K562 (cell line): ENCODE measurements around the gene ABCA7. TPM values are rescaled to one million over a fixed set of nuclear protein-coding genes. Genes with fewer than 3 reads are reported as not detected.

Experiments
- ASH1L ChIP-seq: fragments of 450-650 bp; IDR thresholded peaks from 2 replicates; pipeline ENCODE4 v1.6.1; 2018; ENCODE audit warnings: borderline replicate concordance, mild to moderate bottlenecking, low read depth; ENCODE audit not compliant: partially characterized antibody
- DPF2 ChIP-seq: fragments of 450-650 bp; IDR thresholded peaks from 2 replicates; pipeline ENCODE4 v1.6.1; 2016
- MBD2 ChIP-seq: sonication (generic); IDR thresholded peaks from 2 replicates; pipeline ENCODE4 v1.6.1; 2016; ENCODE audit warnings: low read depth, borderline replicate concordance
- MCM3 ChIP-seq: fragments of 450-650 bp; IDR thresholded peaks from 2 replicates; pipeline ENCODE4 v1.6.1; 2016
- NCOA6 ChIP-seq: fragments of 450-650 bp; IDR thresholded peaks from 2 replicates; pipeline ENCODE4 v1.6.1; 2017; ENCODE audit warnings: mild to moderate bottlenecking
- SMAD4 ChIP-seq: fragments of 250-450 bp; sonication (Bioruptor Pico); conservative IDR thresholded peaks from 2 replicates; pipeline ENCODE4 v1.8.0; 2021; ENCODE audit warnings: inconsistent platforms, mild to moderate bottlenecking, moderate library complexity
- ZNF12 ChIP-seq: sonication (generic); formaldehyde crosslinking; IDR thresholded peaks from 2 replicates; pipeline ENCODE4 v1.4.0; 2020; ENCODE audit warnings: mild to moderate bottlenecking, missing genetic modification reagents
- ZNF644 ChIP-seq: fragments of 200-800 bp; sonication (Bioruptor generic); IDR thresholded peaks from 2 replicates; pipeline ENCODE4 v1.6.1; 2016; ENCODE audit warnings: low read depth, missing genetic modification characterization, missing compliant biosample characterization
- polyA plus RNA-seq, 8 experiments: library from polyadenylated mRNA; depleted of rRNA in 4 of 8; stranded (reverse) in 5 of 8; unstranded in 3 of 8; fragments of >200 nt; fragmentation: Nextera tagmentation in 2 of 8; fragmentation: Illumina TruSeq in 1 of 8; extraction: Ambion mirVana in 2 of 8; extraction: Trizol in 1 of 8; gene quantifications; 2 replicates each; pipeline versions ENCODE4 v1.2.1 to v1.2.3, GENCODE V29; 2011 to 2014; ENCODE audit warnings: inconsistent platforms in 1 of 8, missing spikeins in 1 of 8
- total RNA-seq, 7 experiments: library from RNA; depleted of rRNA in 6 of 7; stranded (reverse); fragments of >200 nt in 6 of 7; fragmentation: Illumina TruSeq in 2 of 7; extraction: Trizol in 2 of 7; gene quantifications; 2 replicates each; pipeline versions ENCODE4 v1.2.1 to v1.2.3, GENCODE V29; 2011 to 2021; ENCODE audit warnings: low replicate concordance in 1 of 7
- TF ChIP-seq, protein P1 (sequence below), 3 experiments: fragments of 200-800 bp in 1 of 3; sonication (Bioruptor generic) in 1 of 3; sonication (generic) in 1 of 3; formaldehyde crosslinking in 1 of 3; IDR thresholded peaks; 2 replicates each; pipeline versions ENCODE4 v1.6.1 to v1.8.0; 2016 to 2022; ENCODE audit warnings: mild to moderate bottlenecking in 2 of 3, missing compliant biosample characterization in 2 of 3, missing genetic modification characterization in 2 of 3, missing genetic modification reagents in 1 of 3
- TF ChIP-seq, protein P2 (sequence below): fragments of 450-650 bp; IDR thresholded peaks from 2 replicates; pipeline ENCODE4 v1.6.1; 2016; ENCODE audit warnings: mild to moderate bottlenecking, moderate library complexity
- TF ChIP-seq, protein P3 (sequence below), 2 experiments: IDR thresholded peaks; 2 replicates each; pipeline ENCODE4 v1.6.1; 2012; ENCODE audit warnings: improper control_type of control experiment in 2 of 2, low read depth in 2 of 2, low read length in 2 of 2, borderline replicate concordance in 1 of 2

The ABCA7 gene
- total and polyA plus RNA-seq, 9 of the 15 experiments (the other 6 are each of a cell fraction or from before 2014, with no cell fraction given) = 2.3 to 96.1 (median 31.2) TPM

DNA sequence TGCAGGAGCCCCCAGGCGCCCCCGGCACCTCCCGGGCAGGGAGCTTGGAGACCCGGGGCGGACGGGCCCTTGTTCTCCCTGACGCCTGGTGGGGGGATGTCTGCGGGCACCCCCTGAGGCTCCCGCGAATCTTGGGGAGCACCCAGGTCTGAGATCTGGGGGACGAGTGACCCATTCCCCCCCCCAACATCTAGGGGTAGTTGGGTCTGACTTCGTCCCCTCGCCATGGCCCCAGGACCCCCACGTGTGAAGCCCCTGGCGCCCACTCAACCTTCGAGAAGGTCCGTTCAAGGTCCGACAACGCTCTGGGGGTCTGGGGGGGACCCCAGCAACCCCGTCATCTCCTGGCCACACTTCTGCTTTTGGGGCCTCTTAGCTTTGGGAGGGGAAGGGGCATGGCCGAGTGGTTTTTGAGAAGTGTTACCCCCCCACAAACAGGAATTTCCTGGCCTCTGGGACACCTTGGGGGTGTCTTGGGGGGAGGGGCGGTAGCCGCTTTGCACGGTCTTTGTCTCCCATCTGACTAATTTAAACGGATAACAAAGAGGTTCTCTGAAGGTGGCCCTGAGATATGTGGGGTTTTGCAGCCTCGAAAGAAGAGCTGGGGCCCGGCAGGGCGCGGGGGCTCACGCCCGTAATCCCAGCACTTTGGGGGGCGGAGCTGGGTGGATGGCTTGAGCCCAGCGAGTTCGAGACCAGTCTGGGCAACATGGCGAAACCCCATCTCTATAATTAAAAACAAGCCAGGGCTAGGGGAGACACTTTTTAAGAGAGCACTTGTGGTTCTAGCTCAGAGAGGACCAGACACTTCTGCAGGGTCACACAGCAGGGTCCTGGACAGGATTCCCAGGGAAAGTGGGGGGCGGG lies 12.9 kb upstream of the ABCA7 start (continued):
- TF ChIP-seq, protein P1, sequence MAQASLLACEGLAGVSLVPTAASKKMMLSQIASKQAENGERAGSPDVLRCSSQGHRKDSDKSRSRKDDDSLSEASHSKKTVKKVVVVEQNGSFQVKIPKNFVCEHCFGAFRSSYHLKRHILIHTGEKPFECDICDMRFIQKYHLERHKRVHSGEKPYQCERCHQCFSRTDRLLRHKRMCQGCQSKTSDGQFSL (CRISPR knock-in tag; IDR thresholded peaks at IDR 0.05) = peak; percentile 94
- TF ChIP-seq, protein P1 (tag; IDR thresholded peaks at IDR 0.05) = peak in 1 of 2 experiments; percentile 83; a peak in 2 of 4 replicates
- no peak for TF ChIP-seq MBD2
- TF ChIP-seq, protein P2, sequence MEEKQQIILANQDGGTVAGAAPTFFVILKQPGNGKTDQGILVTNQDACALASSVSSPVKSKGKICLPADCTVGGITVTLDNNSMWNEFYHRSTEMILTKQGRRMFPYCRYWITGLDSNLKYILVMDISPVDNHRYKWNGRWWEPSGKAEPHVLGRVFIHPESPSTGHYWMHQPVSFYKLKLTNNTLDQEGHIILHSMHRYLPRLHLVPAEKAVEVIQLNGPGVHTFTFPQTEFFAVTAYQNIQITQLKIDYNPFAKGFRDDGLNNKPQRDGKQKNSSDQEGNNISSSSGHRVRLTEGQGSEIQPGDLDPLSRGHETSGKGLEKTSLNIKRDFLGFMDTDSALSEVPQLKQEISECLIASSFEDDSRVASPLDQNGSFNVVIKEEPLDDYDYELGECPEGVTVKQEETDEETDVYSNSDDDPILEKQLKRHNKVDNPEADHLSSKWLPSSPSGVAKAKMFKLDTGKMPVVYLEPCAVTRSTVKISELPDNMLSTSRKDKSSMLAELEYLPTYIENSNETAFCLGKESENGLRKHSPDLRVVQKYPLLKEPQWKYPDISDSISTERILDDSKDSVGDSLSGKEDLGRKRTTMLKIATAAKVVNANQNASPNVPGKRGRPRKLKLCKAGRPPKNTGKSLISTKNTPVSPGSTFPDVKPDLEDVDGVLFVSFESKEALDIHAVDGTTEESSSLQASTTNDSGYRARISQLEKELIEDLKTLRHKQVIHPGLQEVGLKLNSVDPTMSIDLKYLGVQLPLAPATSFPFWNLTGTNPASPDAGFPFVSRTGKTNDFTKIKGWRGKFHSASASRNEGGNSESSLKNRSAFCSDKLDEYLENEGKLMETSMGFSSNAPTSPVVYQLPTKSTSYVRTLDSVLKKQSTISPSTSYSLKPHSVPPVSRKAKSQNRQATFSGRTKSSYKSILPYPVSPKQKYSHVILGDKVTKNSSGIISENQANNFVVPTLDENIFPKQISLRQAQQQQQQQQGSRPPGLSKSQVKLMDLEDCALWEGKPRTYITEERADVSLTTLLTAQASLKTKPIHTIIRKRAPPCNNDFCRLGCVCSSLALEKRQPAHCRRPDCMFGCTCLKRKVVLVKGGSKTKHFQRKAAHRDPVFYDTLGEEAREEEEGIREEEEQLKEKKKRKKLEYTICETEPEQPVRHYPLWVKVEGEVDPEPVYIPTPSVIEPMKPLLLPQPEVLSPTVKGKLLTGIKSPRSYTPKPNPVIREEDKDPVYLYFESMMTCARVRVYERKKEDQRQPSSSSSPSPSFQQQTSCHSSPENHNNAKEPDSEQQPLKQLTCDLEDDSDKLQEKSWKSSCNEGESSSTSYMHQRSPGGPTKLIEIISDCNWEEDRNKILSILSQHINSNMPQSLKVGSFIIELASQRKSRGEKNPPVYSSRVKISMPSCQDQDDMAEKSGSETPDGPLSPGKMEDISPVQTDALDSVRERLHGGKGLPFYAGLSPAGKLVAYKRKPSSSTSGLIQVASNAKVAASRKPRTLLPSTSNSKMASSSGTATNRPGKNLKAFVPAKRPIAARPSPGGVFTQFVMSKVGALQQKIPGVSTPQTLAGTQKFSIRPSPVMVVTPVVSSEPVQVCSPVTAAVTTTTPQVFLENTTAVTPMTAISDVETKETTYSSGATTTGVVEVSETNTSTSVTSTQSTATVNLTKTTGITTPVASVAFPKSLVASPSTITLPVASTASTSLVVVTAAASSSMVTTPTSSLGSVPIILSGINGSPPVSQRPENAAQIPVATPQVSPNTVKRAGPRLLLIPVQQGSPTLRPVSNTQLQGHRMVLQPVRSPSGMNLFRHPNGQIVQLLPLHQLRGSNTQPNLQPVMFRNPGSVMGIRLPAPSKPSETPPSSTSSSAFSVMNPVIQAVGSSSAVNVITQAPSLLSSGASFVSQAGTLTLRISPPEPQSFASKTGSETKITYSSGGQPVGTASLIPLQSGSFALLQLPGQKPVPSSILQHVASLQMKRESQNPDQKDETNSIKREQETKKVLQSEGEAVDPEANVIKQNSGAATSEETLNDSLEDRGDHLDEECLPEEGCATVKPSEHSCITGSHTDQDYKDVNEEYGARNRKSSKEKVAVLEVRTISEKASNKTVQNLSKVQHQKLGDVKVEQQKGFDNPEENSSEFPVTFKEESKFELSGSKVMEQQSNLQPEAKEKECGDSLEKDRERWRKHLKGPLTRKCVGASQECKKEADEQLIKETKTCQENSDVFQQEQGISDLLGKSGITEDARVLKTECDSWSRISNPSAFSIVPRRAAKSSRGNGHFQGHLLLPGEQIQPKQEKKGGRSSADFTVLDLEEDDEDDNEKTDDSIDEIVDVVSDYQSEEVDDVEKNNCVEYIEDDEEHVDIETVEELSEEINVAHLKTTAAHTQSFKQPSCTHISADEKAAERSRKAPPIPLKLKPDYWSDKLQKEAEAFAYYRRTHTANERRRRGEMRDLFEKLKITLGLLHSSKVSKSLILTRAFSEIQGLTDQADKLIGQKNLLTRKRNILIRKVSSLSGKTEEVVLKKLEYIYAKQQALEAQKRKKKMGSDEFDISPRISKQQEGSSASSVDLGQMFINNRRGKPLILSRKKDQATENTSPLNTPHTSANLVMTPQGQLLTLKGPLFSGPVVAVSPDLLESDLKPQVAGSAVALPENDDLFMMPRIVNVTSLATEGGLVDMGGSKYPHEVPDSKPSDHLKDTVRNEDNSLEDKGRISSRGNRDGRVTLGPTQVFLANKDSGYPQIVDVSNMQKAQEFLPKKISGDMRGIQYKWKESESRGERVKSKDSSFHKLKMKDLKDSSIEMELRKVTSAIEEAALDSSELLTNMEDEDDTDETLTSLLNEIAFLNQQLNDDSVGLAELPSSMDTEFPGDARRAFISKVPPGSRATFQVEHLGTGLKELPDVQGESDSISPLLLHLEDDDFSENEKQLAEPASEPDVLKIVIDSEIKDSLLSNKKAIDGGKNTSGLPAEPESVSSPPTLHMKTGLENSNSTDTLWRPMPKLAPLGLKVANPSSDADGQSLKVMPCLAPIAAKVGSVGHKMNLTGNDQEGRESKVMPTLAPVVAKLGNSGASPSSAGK = 0 out of 2 replicates have a peak, but pooled peaks have one; percentile 8
- no peak for TF ChIP-seq ASH1L
- no peak for TF ChIP-seq ZNF12 (CRISPR knock-in tag)
- TF ChIP-seq SMAD4 (CRISPR knock-in tag) = 0 out of 2 replicates have a peak, but pooled peaks have one; percentile 1
- no peak for TF ChIP-seq ZNF644 (tag)
- TF ChIP-seq, protein P3, sequence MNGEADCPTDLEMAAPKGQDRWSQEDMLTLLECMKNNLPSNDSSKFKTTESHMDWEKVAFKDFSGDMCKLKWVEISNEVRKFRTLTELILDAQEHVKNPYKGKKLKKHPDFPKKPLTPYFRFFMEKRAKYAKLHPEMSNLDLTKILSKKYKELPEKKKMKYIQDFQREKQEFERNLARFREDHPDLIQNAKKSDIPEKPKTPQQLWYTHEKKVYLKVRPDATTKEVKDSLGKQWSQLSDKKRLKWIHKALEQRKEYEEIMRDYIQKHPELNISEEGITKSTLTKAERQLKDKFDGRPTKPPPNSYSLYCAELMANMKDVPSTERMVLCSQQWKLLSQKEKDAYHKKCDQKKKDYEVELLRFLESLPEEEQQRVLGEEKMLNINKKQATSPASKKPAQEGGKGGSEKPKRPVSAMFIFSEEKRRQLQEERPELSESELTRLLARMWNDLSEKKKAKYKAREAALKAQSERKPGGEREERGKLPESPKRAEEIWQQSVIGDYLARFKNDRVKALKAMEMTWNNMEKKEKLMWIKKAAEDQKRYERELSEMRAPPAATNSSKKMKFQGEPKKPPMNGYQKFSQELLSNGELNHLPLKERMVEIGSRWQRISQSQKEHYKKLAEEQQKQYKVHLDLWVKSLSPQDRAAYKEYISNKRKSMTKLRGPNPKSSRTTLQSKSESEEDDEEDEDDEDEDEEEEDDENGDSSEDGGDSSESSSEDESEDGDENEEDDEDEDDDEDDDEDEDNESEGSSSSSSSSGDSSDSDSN (IDR thresholded peaks at IDR 0.05; ENCODE audit: borderline replicate concordance in 1 of 2, low read depth in 2 of 2, low read length in 2 of 2) = 0 out of 4 replicates have a peak, but pooled peaks of 1 of the 2 experiments have one; percentile 48
- TF ChIP-seq NCOA6 = no peak; the same call in 1 of the 2 replicates
- TF ChIP-seq MCM3 = no peak
- peak; percentile 47; the same call in 1 of the 2 replicates for TF ChIP-seq DPF2
